ENCODE results near the gene TOP2B.
A peak's percentile ranks its signal among the peaks of the same experiment; 100 is the strongest.

TOP2B gene

DNA sequence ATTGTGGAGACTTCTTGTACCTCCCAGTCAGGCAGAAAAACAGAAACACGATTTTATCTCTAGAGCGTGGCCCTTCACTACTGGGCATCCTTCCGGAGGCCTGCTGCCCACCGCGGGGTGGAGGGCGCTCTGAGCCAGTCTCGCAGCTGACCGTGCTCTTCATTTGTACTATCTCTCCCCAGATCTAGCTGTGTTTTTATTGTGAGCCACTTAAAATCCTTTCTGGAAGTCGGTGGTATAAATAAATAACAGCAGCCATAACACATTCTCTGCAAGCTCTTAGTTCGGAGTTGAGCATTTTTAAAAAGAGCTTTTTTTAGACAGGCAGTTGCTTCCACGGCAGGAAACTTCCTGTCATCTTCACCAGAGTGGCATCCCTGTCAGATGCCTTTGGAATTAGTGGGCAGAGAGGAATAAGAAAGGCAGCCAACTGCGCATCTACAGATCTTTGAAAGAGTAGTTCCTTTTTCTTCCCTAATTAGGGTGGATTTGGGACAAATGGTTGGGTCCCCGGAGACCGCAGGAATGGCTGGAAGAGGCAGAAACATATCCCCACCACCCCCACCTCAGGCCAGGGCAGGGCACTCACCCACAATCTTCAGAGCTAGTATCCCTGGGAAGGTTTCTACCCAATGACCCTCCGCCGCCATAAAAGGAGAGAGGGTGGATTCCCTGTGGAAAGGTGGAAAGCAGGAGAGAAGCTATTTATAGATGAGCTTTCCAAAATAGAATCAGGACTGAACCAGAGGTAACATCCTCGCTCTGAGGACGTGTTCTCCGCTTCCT lies 91.1 kb downstream of the TOP2B start:
- POLR2A ChIA-PET, result no interaction called here
- no peak for TF ChIP-seq ZNF561 (tag by site-specific recombination; IDR thresholded peaks at IDR 0.05; ENCODE audit: borderline replicate concordance)
- no peak for TF ChIP-seq GFI1B (tag by site-specific recombination; IDR thresholded peaks at IDR 0.05)
- TF ChIP-seq ZFP3 (tag by site-specific recombination; IDR thresholded peaks at IDR 0.05; ENCODE audit: low read depth), result no peak
- TF ChIP-seq, protein P1, sequence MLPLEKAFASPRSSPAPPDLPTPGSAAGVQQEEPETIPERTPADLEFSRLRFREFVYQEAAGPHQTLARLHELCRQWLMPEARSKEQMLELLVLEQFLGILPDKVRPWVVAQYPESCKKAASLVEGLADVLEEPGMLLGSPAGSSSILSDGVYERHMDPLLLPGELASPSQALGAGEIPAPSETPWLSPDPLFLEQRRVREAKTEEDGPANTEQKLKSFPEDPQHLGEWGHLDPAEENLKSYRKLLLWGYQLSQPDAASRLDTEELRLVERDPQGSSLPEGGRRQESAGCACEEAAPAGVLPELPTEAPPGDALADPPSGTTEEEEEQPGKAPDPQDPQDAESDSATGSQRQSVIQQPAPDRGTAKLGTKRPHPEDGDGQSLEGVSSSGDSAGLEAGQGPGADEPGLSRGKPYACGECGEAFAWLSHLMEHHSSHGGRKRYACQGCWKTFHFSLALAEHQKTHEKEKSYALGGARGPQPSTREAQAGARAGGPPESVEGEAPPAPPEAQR (tag by site-specific recombination; IDR thresholded peaks at IDR 0.05), result no peak
- Histone ChIP-seq H3K9me3 (ENCODE audit: control insufficient read depth, insufficient read depth, low read depth, low read length) (no peaks in the 10 kb centered on the region), H3K27ac (ENCODE audit: extremely low read depth, low read depth, low read length) (no peak overlapping the region), H3K4me3 (ENCODE audit: low read depth, low read length) (no peak overlapping the region), H3K36me3 (ENCODE audit: control insufficient read depth in 2 of 2, insufficient read depth in 1 of 2, low read length in 2 of 2) (no peaks in the 10 kb centered on the region), H3K4me1 (ENCODE audit: control insufficient read depth, insufficient read depth, low read length) (no peaks in the 10 kb centered on the region)
- CTCF ChIA-PET, result interaction anchor here (0.6 kb wide), 1 partner anchor 74 kb away, joined by 3 read pairs; no protein-coding TSS in a partner anchor

DNA sequence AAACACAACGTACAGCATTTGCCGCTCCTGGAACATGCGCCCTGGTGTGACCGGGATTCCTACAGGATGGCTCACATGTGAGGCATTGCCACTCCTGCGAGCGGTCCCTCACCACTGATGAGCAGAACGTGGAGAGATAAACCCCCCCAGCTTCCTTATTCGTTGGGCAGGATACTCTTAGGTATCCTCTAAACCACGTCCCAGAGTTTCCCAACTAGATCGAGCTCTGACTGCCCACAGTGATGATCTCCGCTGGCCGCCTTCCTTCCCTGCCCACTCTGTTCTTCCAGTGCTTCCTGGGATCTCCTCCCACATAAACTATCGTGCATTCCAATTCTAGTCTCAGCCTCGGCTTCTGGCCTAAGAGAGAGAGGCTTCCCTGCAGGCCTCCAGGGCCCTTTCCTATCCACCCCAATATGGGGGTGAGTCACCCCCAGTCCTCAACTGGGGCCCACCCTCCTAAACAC lies 91.8 kb downstream of the TOP2B start:
- Histone ChIP-seq H3K4me1 (ENCODE audit: control insufficient read depth, insufficient read depth, low read length) (no peaks in the 10 kb centered on the region), H3K4me3 (ENCODE audit: low read depth, low read length) (no peak overlapping the region), H3K9me3 (ENCODE audit: control insufficient read depth, insufficient read depth, low read depth, low read length) (no peaks in the 10 kb centered on the region), H3K36me3 (ENCODE audit: control insufficient read depth in 2 of 2, insufficient read depth in 1 of 2, low read length in 2 of 2) (no peaks in the 10 kb centered on the region), H3K27ac (ENCODE audit: extremely low read depth, low read depth, low read length) (no peak overlapping the region)
- ChIA-PET POLR2A (no interaction called here), CTCF (interaction anchor here (0.6 kb wide), 2 partner anchors 75 to 762 kb away, joined by 3 read pairs; no protein-coding TSS in a partner anchor)
- TF ChIP-seq ZFHX2 (tag by site-specific recombination; conservative IDR thresholded peaks at IDR 0.05) (peak; percentile 52), ZNF530 (tag by site-specific recombination; IDR thresholded peaks at IDR 0.05; ENCODE audit: low read depth) (no peak), HOXD13 (CRISPR knock-in tag; IDR thresholded peaks at IDR 0.05; ENCODE audit: borderline replicate concordance) (no peak), EGR2 (tag by site-specific recombination; IDR thresholded peaks at IDR 0.05; ENCODE audit: low read depth) (peak; percentile 67), ZFP37 (tag by site-specific recombination; IDR thresholded peaks at IDR 0.05) (no peak), ZNF423 (tag by site-specific recombination; IDR thresholded peaks at IDR 0.05) (no peak), SCRT1 (tag by site-specific recombination; IDR thresholded peaks at IDR 0.05; ENCODE audit: borderline replicate concordance) (no peak), ZNF302 (tag by site-specific recombination; IDR thresholded peaks at IDR 0.05; ENCODE audit: low read depth) (no peak)

DNA sequence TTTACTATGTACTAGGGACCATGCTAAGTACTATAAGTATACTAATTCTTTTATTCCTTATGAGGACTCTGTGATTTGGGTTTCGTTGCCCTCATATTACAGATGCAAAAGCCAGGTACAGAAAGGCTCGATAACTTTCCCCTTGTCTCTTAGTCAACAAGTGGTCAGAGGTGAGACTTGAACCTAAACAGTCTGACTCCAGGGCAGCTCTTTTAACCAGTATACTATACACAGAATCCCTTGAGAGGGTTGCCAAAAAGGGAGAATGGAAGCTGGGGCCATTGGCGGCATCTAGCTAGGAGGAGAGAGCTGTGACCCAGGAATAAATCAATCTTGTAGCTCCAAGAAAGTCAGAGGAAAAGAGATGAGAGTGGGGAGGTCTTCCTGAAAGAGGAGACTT lies 92.4 kb downstream of the TOP2B start:
- Histone ChIP-seq H3K4me1 (ENCODE audit: control insufficient read depth, insufficient read depth, low read length) (no peaks in the 10 kb centered on the region), H3K4me3 (ENCODE audit: low read depth, low read length) (no peak overlapping the region), H3K27ac (ENCODE audit: extremely low read depth, low read depth, low read length) (no peak overlapping the region), H3K36me3 (ENCODE audit: control insufficient read depth in 2 of 2, insufficient read depth in 1 of 2, low read length in 2 of 2) (no peaks in the 10 kb centered on the region), H3K9me3 (ENCODE audit: control insufficient read depth, insufficient read depth, low read depth, low read length) (no peaks in the 10 kb centered on the region)
- POLR2A ChIA-PET, result no interaction called here
- TF ChIP-seq ZFP3 (tag by site-specific recombination; IDR thresholded peaks at IDR 0.05; ENCODE audit: low read depth) (no peak), ZNF354C (tag by site-specific recombination; IDR thresholded peaks at IDR 0.05; ENCODE audit: borderline replicate concordance, low read depth) (no peak), HOXD13 (CRISPR knock-in tag; IDR thresholded peaks at IDR 0.05; ENCODE audit: borderline replicate concordance) (no peak), ZSCAN30 (tag by site-specific recombination; IDR thresholded peaks at IDR 0.05) (no peak), KLF16 (tag by site-specific recombination; IDR thresholded peaks at IDR 0.05) (no peak), SALL2 (tag by site-specific recombination; IDR thresholded peaks at IDR 0.05; ENCODE audit: borderline replicate concordance) (no peak), OVOL3 (tag by site-specific recombination; IDR thresholded peaks at IDR 0.05) (no peak), ZNF521 (tag by site-specific recombination; IDR thresholded peaks at IDR 0.05) (no peak), ZNF114 (tag by site-specific recombination; IDR thresholded peaks at IDR 0.05) (no peak)
- TF ChIP-seq, protein P2, sequence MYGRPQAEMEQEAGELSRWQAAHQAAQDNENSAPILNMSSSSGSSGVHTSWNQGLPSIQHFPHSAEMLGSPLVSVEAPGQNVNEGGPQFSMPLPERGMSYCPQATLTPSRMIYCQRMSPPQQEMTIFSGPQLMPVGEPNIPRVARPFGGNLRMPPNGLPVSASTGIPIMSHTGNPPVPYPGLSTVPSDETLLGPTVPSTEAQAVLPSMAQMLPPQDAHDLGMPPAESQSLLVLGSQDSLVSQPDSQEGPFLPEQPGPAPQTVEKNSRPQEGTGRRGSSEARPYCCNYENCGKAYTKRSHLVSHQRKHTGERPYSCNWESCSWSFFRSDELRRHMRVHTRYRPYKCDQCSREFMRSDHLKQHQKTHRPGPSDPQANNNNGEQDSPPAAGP (tag by site-specific recombination; IDR thresholded peaks at IDR 0.05), result no peak
- CTCF ChIA-PET, result interaction anchor here (0.6 kb wide), 1 partner anchor 762 kb away, joined by 3 read pairs; no protein-coding TSS in a partner anchor

Data from HEK293 (cell line).